C4-2B (cell line): Measurements from ENCODE around the gene YBX3.

Experiments used
- CTCF ChIP-seq: fragments of 450-650 bp; conservative IDR thresholded peaks from 2 replicates; pipeline ENCODE4 v1.5.1; 2017; ENCODE audit warnings: mild to moderate bottlenecking
- ZFX ChIP-seq: fragments of 450-650 bp; IDR thresholded peaks from 2 replicates; pipeline ENCODE4 v1.6.1; 2017

DNA sequence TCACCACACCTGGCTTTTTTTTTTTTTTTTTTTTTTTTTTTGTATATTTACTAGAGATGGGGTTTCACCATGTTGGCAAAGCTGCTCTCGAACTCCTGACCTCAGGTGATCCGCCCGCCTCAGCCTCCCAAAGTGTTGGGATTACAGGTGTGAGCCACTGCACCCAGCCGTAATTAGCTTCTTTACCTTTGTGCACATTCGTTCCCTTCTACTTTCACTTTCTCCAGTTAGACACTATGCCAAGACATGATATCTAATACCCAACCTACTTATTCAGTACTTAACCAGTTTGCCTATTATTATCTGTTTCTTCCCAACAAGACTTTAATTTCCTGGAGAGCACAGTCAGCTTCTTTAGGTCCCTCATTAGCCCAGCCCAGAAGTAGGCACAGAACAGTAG, 54.6 kb downstream of the YBX3 start:
- no peak for TF ChIP-seq CTCF
- no peak for TF ChIP-seq ZFX
